GM19468 (cell line): ENCODE results near the gene ZC3HAV1.
"Not testable (repeated sequence)": the region's sequence is repeated elsewhere in the genome, so short reads cannot be mapped to it uniquely, and the experiment has no call there.

Experiments used
- ATAC-seq: cut with Tn5 transposase; IDR thresholded peaks from one replicate; pipeline ENCODE4 v1.9.1; 2021; ENCODE audit warnings: mild to moderate bottlenecking, moderate library complexity, moderate number of reproducible peaks; ENCODE audit not compliant: unreplicated experiment; ENCODE audit errors: extremely low read depth

Gene ZC3HAV1

GRCh38 chr7:139109188-139109982 lies at the start of gene ZC3HAV1:
TSS of gene ZC3HAV1 (minus strand) at chr7:139109720. CDS start at chr7:139109331, 389 bp downstream.
- ATAC-seq = peak; percentile 70

GRCh38 chr7:139153832-139154231 lies 44.3 kb upstream of the ZC3HAV1 start:
- no peak for ATAC-seq

GRCh38 chr7:139152149-139152548 lies 42.6 kb upstream of the ZC3HAV1 start:
- ATAC-seq = no peak

- no peak for ATAC-seq
Observed at GRCh38 chr7:139139150-139139549, 29.6 kb upstream of the ZC3HAV1 start.

GRCh38 chr7:139133335-139134139 lies 24.0 kb upstream of the ZC3HAV1 start:
- peak; percentile 93 for ATAC-seq

- ATAC-seq = no peak
Observed at GRCh38 chr7:139132887-139133286, 23.4 kb upstream of the ZC3HAV1 start.

GRCh38 chr7:139131601-139132041 lies 22.1 kb upstream of the ZC3HAV1 start:
- ATAC-seq = no peak

GRCh38 chr7:139129814-139130213 lies 20.3 kb upstream of the ZC3HAV1 start:
- not testable (repeated sequence) for ATAC-seq

- ATAC-seq = no peak
Observed at GRCh38 chr7:139127648-139128047, 18.1 kb upstream of the ZC3HAV1 start.

GRCh38 chr7:139125657-139126056 lies 16.1 kb upstream of the ZC3HAV1 start:
- ATAC-seq = no peak

GRCh38 chr7:139124995-139125394 lies 15.5 kb upstream of the ZC3HAV1 start:
- ATAC-seq = not testable (repeated sequence)

- peak; percentile 69 for ATAC-seq
Observed at GRCh38 chr7:139124084-139124914, 14.8 kb upstream of the ZC3HAV1 start.

- no peak for ATAC-seq
Observed at GRCh38 chr7:139119486-139119849, 9.9 kb upstream of the ZC3HAV1 start.

- peak; percentile 65 for ATAC-seq
Observed at GRCh38 chr7:139118805-139119485, 9.4 kb upstream of the ZC3HAV1 start.

GRCh38 chr7:139118234-139118804 lies 8.8 kb upstream of the ZC3HAV1 start:
- peak; percentile 48 for ATAC-seq

- no peak for ATAC-seq
Observed at GRCh38 chr7:139117599-139118233, 8.2 kb upstream of the ZC3HAV1 start.

- no peak for ATAC-seq
Observed at GRCh38 chr7:139116999-139117398, 7.5 kb upstream of the ZC3HAV1 start.

- no peak for ATAC-seq
Observed at GRCh38 chr7:139115104-139115503, 5.6 kb upstream of the ZC3HAV1 start.

GRCh38 chr7:139114585-139114984 lies 5.1 kb upstream of the ZC3HAV1 start:
- no peak for ATAC-seq
